Measurements from ENCODE around the gene CORO2B. TPM values are rescaled to one million over a fixed set of nuclear protein-coding genes. Genes with fewer than 3 reads are reported as not detected.

The CORO2B gene
- total RNA-seq, 1 donor from 2014 or later, result 3.2 TPM

GRCh38 chr15:68604840-68605478 is 26.2 kb downstream of the CORO2B start:
- peak; percentile 44 for DNase-seq (ENCODE audit: low read depth)

- no peak for DNase-seq (ENCODE audit: low read depth)
These were observed 27.6 kb downstream of the CORO2B start for GRCh38 chr15:68606375-68606774.

GRCh38 chr15:68608206-68608843 is 29.5 kb downstream of the CORO2B start:
- peak; percentile 47 for DNase-seq (ENCODE audit: low read depth)

DNA sequence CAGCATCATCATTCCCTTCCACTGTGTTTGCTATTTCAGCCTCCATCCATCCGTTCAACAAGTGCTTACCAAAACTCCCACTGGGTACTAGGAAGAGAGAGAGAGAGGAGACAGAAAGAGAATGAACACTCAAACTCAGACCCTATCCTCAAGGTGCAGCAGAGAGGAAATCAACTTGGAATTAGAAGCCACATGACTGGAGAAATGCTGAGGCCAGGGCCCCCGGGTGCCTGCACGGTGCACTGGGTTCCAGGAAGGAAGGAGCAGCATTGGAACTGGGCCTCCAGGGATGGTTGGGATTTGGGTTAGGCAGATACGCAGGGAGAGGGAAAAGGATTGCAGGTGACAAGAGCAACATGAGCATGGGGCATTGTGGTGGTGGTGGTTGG is 30.0 kb downstream of the CORO2B start:
- no peak for DNase-seq (ENCODE audit: low read depth)

DNA sequence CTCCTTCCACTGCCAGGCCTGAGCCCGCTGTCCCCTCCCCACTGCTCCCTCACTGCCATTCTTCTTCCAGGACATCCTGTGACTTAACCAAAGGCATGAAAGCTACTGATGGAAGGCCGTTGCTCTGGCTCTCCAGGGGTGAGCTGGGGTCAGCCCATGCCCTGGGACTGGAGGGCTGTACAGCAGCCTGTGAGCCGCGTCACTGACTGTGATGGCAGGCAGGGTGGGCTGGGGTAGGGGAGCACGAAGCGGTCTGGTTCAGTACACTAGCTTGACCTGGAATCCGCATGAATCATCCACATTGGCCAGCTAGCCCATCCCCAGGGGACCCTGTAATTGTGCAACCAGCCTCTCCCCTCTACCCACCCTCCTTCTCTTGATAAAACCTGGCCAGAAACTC is 30.8 kb downstream of the CORO2B start:
- DNase-seq (ENCODE audit: low read depth), result peak; percentile 29

GRCh38 chr15:68610825-68611224 is 32.0 kb downstream of the CORO2B start:
- DNase-seq (ENCODE audit: low read depth), result no peak

DNA sequence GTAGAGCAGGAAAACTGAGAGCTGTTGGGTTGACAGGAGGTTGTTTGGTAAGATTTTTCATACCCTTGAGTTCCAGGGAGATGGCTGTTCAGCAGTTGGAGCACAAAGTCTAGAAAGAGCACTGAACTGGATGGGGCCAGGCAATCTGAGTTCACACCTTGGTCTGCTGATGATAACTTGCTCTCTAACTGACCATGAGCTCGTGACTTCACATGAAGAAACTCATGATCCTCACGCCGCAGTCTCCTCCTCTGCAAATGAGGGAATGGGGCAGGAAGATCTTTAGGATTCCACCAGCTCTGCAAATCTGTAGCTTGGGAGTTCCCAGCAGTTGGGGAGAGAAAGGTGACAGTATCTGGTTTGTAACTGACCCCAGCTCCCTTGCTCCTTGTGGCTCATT is 33.7 kb downstream of the CORO2B start:
- DNase-seq (ENCODE audit: low read depth), result no peak

DNA sequence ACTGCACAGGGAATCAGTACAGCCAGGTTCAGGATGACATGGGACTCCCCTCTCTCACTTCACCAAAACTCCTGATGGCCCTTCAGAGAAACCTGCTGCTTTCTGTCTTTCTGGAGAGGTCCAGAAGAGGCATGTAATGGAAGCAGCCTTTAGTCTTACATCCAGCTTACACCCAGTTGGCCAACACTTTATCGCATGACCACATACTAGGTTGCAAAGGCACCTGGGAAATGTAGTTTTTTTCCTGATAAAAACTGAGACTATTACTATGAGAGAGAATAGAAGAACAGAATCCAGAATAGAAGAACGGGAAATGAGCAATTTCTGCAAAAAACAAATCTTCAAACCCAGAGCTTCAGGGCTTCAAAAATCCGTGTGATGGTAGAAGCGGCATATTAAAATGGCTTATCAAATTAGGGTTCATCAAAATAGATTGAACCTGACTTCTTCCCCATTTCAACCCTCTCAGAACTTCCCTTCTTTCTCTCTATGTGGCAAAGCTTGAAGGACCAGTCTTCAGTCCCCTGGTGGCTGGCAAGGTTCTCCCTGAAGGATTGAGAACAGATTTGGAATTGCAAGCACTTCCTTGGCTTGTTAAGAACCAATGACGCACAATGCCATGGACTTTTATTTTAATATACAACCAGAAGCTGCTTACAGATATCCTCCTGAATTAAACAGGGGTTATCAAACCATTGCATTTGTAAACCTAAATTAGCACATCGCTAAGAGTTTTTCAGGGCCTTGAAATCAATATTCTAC is 34.4 kb downstream of the CORO2B start:
- no peak for DNase-seq (ENCODE audit: low read depth)

- no peak for DNase-seq (ENCODE audit: low read depth)
These were observed 35.7 kb downstream of the CORO2B start for GRCh38 chr15:68614286-68615035.

DNA sequence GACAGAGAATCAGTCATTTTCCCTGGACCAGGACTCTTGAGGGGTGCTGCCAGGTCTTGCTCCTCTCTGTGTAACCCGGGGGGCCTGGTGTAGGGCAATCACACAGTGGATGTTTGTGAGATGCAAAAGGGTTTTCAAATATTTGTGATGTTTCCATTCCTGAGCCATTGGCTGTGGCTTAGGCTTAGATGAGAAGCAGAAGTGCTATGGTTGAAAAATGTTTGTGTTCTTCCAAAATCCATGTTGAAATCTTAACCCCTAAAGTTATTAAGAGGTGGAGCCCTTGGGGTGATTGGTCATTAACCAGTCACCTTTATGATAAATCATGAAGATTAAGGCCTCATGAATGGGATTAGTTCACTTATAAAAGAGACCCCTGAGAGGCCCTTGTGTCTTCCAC is 36.5 kb downstream of the CORO2B start:
- no peak for DNase-seq (ENCODE audit: low read depth)

GRCh38 chr15:68615811-68616210 is 37.0 kb downstream of the CORO2B start:
- DNase-seq (ENCODE audit: low read depth), result no peak

GRCh38 chr15:68616397-68616796 is 37.6 kb downstream of the CORO2B start:
- DNase-seq (ENCODE audit: low read depth), result no peak

GRCh38 chr15:68617001-68617400 is 38.2 kb downstream of the CORO2B start:
- DNase-seq (ENCODE audit: low read depth), result peak; percentile 91

GRCh38 chr15:68617777-68618176 is 39.0 kb downstream of the CORO2B start:
- DNase-seq (ENCODE audit: low read depth), result no peak

GRCh38 chr15:68618394-68618793 is 39.6 kb downstream of the CORO2B start:
- no peak for DNase-seq (ENCODE audit: low read depth)

DNA sequence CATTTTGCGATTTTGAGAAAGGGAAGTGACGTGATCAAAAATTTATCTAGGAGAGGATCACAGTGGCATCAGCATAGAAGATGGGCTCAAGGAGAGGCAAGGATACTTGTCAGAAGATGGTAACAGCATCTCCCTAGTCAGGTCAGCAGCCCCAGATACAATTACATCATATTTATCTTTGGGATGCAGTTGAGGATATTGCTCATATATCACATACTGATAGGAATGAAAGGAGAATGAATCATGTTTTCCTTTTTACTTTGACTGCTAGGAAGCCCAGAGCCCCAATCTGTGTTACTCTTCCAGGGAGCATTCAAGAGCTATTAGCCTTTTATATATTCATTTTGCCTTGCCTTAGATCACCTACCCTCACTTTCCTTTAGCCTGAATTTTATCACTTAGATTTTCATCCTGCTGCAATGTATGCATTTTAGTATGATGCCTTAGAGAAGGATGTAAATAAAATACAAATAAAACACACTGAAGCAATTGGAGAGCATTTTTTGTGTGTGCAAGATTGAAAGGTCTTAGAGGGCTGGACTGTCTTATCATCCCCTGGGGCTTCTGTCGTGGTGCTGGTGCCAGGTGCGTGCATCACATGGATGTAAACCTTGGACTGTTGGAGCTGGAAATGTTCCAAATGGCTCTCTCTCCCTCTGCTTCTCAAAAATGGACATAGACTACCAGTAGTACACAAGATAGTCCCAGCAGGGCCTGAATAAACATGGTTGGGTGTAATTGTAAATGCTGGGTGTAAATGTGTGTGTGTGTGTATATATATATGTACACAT is 40.3 kb downstream of the CORO2B start:
- no peak for DNase-seq (ENCODE audit: low read depth)

DNA sequence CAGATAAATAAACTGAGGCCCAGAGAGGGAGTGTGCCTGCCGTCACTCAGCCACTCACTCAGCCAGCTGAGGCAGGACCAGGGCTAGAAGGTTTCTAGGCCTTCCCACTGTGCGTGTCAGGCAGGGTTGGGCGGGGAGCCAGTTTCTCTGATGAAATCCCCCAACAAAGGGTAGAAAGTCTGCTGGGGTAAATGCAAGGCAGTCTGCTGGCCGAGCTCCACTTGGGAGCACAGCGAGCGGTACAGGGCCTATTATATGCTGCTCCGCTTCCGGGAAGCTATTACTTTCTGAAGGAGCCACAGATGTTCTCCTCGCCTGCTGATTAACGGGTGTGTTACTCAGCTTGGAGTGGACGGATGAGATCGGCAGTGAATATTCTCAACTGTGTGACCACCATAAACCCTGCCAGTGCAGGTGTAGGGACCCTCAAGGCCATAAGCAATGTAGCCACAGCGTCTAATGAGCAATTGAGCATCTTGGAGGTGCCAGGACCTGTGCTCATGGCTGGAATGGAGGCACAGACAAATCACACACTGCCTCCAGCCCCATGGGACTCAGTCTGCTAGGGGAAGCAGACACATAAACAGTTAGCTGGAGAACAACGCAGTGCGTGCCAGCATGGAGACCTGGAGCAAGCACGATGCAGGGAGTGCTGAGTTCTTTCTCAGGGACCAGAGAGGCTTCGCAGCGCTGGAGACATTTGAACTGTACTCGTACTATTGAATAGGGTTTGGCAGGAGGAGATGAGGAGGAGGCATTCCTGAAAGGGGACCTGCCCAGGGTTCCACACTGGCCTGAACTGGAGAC is 42.1 kb downstream of the CORO2B start:
- DNase-seq (ENCODE audit: low read depth), result peak; percentile 46

- no peak for DNase-seq (ENCODE audit: low read depth)
These were observed 42.7 kb downstream of the CORO2B start for GRCh38 chr15:68621535-68621934.

GRCh38 chr15:68623301-68623892 is 44.6 kb downstream of the CORO2B start:
- DNase-seq (ENCODE audit: low read depth), result no peak

DNA sequence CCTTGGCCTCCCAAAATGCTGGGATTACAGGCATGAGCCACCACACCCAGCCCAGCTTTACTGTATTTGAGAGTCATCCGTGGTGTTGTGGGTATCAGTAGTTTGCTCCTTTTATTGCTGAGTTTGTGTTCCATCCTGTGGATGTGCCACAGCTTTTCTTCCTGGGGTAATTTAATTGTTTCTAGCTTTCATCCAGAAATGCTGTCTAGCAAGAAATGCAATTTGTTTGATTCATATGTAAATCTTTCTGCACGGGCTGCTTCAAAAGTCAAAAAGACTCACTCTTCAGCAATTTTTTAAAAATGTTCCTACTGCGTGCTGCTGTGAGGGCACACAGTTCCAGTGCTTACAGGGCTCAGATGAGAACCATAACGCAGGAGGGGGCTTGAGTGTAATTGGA is 47.1 kb downstream of the CORO2B start:
- no peak for DNase-seq (ENCODE audit: low read depth)
